ENCODE results near the gene OCA2.
"Not testable (repeated sequence)": the region's sequence is repeated elsewhere in the genome, so short reads cannot be mapped to it uniquely, and the experiment has no call there.

Gene OCA2

DNA sequence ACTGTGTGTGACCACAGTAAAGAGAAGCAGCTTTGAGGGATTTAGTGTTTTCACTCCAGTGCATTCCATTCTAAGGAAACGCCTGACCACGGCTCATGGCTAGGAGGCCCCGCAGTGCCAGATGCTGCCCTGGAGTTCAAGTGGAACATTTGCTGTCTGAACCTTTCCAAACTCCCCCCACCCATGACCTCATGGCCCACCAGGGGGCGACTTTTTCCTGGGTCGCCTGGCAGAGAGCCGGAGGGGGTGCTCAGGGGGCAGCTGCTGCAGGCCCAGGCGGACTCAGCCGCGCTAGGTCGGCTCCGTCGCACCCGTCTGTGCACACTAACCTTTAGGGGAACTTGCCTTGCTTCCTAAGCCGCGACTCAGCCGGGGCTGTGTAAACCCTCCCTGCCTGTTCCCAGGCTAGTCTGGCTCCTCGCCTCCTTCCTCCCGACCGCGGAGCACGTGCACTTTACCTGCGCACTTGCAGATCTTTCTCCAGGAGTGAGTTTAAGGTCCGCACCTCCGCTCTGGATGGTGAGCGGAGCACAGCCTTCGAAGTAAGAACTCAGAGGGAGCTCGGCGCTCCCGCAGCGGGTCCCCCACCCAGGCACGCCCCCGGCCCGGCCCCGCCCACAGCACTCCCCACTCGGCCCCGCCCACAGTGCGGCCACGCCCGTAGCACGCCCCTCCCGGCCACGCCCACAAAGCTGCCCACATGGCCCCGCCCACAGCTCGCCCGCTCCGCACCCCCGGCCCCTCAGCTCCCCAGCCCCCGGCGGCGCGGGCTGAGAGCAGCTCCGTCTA, at the start of gene OCA2:
Gene OCA2, minus strand, starts transcription at position 550 of the 789 bp plus-strand sequence. CDS start 17,441 bp downstream, outside the sequence.
- DNase-seq (ENCODE audit: extremely low read depth in 1 of 2, low read depth in 1 of 2), result no peak

- DNase-seq (ENCODE audit: extremely low read depth in 1 of 2, low read depth in 1 of 2), result no peak
Observed at GRCh38 chr15:28147801-28148200, 48.7 kb upstream of the OCA2 start.

- not testable (repeated sequence) for DNase-seq (ENCODE audit: extremely low read depth in 1 of 2, low read depth in 1 of 2)
Observed at GRCh38 chr15:28145419-28145818, 46.3 kb upstream of the OCA2 start.

DNA sequence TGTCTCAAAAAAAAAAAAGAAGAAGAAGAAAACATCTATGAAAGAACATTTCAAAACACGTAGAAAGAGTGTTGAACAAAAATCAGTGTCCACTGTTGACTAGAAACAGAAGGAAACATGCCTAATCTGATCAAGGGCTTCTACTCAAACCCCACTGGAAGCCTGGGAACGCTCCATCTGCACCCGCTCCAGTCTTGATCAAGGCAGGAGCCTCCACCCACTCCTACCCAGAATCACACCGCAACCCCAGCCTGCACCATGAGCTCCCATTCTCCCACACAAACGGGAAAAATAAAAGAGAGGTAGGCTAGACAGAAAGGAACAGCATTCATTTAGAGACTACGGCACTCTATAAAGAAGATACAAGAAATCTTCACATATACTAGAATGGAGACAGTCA, 40.9 kb upstream of the OCA2 start:
- DNase-seq (ENCODE audit: extremely low read depth in 1 of 2, low read depth in 1 of 2), result no peak

DNA sequence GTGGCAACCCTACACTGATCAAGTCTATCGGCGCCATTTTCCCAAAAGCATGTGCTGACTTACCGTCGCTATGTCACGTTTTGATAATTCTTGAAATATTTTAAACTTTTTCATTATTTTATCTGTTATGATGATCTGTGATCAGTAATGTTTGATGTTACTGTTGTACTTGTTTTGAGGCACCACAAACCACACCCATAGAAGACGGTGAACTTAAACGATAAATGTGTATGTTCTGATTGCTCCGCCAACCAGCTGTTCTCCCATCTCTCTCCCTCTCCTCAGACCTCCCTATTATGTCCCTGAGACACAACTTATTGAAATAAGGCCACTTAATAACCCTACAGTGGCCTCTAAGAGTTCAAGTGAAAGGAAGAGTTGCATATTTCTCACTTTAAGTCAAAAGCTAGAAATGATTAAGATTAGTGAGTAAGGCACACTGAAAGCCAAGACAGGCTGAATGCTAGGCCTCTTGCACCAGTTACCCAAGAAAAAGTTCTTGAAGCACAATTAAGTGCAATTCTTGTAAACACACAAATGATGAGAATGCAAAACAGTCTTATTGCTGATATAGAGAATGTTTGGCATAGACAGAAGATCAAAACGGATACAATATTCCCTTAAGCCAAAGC, 38.4 kb upstream of the OCA2 start:
- DNase-seq (ENCODE audit: extremely low read depth in 1 of 2, low read depth in 1 of 2), result not testable (repeated sequence)

DNA sequence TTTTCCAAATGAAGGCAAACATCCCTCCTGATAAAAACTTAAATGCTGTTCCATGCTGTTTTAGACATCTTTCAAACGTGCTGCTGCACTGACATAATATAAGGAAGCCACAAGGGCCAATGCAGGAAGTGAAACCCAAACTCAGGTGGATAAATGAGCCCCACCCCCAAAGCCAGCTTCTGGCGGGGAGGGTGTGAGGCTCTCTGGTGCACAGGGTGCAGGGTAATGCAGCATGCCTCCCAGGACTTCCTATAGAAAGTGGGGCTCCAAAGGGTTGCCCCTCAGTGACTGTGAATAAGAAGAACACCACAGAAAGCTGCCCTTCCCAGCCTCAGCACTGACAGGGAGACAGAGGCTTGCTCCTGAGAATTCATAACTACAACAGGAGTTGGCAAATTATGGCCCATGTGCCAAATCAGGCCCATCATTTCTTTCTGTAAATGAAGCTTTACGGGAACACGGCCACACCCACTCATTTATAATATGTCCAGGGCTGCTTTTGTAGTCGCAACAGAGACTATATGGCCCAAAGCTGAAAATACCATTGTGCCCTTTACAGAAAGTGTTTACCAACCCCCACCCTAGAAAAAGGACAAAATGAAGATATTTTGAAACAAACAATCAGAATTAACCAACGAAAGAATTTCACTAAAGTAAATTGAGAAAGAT, 37.3 kb upstream of the OCA2 start:
- DNase-seq (ENCODE audit: extremely low read depth in 1 of 2, low read depth in 1 of 2), result peak in 1 of 2 donors; percentile 5

DNA sequence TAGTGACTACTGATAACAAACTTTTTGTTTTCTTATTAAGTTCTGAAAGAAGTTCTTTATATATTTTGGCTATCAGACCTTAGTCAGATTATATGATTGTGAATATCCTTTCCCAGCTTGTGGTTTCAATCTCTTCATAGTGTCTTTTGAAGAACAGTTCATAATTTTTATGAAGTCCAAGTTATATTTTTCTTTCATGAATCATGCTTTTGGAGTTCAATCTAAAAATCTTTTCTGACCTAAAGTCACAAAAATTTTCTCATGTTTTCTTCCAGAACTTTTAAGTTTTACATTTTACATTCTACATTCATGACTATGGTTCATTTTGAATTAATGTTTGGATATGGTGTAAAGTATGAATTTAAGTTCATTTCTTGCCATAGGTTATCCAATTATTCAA, 34.2 kb upstream of the OCA2 start:
- no peak for DNase-seq (ENCODE audit: extremely low read depth in 1 of 2, low read depth in 1 of 2)

DNA sequence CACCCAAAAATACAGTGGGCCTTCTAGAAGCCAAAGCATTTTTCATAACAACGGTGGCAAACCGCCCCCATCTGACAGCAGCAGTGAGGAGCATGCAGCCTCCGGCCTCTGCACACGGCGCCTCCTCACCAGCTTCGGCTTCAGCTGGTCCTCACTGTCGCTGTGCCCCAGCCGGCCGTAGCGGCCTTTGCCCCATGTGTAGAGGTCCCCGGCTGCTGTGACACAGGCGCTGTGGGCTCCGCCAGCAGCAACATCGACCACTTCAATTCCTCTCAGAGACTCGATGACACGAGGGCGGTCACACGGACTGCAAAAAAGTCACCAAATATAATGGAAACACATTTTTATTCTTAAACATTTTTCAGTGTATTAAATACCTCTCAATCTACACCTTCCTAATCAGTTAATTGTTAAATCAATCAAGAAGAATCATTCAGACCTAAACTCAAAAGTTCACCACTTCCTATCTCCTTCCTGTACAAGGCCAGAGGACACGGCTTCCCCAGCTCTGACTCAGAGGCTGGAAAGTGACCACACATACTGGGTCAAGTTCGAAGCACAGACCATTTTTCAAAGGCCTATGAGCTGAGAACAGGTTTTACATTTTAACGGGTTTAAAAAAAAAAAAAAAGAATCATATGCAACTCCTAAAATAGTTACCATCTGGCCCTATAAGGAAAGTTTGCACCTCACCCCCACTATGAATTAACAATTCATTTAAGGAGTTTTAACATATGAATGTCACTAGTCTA, 33.6 kb upstream of the OCA2 start:
- no peak for DNase-seq (ENCODE audit: extremely low read depth in 1 of 2, low read depth in 1 of 2)

DNA sequence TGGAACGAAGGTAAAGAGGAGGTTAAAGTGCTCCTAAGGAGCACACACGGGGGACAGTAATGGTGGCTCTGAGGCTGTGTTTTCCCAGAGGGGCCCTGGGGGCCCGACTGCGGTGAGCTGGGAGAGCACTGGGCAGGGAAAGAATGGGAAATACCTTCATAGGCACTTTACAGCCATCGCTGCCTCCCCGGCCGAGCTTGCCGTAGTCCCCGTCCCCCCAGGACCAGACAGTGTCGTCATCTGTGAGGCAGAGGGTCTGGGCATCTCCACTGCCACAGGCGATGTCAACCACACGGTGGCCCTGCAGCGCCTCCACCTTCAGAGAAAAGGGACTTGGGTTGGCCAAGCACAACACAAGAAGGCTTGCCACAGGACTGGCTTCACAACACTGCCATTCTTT, 32.8 kb upstream of the OCA2 start:
- no peak for DNase-seq (ENCODE audit: extremely low read depth in 1 of 2, low read depth in 1 of 2)

DNA sequence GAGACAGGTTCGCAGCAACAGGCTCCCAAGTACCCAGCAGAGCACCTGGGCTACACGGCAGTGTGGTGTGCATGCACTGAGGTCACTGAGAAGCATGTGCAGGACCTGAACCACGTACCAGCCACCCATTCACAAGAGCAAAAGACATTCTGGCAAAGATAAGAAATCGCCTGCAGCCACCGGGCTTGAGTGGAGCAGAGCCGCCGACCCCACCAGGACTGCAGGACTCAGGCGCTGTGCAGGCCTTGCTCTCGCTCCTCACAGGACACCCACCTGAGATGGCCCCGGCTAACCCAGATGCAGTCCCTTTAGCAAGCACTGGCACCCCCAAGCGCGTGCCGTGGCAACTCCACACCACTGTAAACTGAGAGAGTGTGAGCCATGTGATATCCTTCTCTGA, 32.3 kb upstream of the OCA2 start:
- DNase-seq (ENCODE audit: extremely low read depth in 1 of 2, low read depth in 1 of 2), result no peak

GRCh38 chr15:28130651-28131050, 31.5 kb upstream of the OCA2 start:
- no peak for DNase-seq (ENCODE audit: extremely low read depth in 1 of 2, low read depth in 1 of 2)

DNA sequence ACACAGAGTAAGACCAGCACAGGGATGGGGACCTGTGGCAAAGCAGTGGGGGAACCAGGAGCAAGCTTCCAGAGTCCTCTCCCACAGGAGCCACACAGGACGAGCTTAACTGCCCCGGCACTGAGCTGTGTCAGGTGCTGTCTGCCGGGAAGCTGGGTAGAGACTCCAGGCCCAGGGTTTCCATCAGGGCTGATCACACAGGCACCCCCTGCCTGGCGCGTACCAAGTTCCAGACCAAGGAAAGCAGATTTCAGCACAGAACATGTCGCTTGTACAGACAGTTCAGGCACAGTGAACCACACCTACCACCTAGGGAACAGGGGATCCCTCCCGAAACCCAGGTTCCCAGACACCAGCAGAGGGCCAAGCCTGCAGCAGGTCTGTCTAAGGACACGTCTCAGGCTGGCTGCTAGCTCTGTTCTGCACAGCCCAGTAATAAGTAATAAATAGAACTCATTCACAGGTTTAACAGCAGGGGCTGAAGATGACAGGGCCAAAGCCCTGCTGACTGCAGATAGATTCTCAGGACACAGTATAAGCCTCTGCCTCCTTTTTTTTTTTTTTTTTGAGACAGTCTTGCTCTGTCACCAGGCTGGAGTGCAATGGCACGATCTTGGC, 30.2 kb upstream of the OCA2 start:
- no peak for DNase-seq (ENCODE audit: extremely low read depth in 1 of 2, low read depth in 1 of 2)

DNA sequence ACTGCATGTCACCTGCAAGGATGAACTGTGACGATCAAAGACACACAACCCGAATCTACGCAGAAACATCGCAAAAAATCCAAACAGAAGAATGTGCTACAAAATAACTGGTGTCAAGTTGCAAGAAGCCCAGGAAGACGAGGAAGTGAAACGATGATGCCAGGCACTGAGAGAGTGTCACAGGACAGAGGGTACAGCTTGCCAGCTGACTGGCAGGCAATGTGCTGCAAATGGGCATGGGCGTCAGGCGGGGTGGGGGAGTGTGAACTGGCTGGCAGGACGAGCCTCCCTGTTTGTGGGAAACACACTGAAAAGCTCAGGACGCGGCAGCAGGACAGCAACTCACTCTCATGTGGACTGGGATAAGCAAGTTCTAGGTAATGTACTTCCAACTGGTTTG, 28.9 kb upstream of the OCA2 start:
- no peak for DNase-seq (ENCODE audit: extremely low read depth in 1 of 2, low read depth in 1 of 2)

GRCh38 chr15:28127036-28127435, 27.9 kb upstream of the OCA2 start:
- no peak for DNase-seq (ENCODE audit: extremely low read depth in 1 of 2, low read depth in 1 of 2)

DNA sequence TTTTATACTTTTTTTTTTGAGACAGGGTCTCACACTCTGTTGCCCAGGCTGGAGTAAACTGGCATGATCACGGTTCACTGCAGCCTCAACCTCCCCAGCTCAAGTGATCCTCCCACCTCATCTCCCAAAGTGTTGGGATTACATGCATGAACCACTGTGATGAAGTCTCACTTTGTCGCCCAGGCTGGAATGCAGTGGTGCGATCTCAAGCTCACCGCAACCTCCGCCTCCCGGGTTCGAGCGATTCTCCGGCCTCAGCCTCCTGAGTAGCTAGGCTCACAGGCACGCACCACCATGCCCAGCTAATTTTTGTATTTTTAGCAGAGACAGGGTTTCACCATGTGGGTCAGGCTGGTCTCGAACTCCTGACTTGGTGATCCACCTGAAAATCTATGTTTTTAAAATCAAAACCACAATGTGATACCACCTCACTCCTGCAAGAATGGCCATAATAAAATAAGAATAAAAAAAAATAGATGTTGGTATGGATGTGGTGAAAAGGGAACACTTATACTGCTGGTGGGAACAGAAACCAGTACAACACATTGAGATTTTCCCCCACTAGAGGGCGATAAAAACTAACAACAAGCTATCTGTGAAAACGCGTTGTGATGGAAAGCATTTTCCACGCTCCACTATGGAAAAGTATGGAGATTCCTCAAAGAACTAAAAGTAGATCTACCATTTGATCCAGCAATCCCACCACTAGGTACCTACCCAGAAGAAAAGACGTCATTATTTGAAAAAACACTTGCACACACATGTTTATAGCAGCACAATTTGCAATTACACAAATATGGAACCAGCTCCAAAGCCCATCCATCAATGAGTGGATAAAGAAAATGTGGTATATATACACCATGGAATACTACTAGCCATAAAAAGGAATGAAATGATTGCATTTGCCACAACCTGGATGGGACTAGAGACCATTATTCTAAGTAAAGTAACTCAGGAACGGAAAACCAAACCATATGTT, 26.8 kb upstream of the OCA2 start:
- DNase-seq (ENCODE audit: extremely low read depth in 1 of 2, low read depth in 1 of 2), result no peak

- DNase-seq (ENCODE audit: extremely low read depth in 1 of 2, low read depth in 1 of 2), result no peak
Observed at GRCh38 chr15:28124841-28125240, 25.7 kb upstream of the OCA2 start.

DNA sequence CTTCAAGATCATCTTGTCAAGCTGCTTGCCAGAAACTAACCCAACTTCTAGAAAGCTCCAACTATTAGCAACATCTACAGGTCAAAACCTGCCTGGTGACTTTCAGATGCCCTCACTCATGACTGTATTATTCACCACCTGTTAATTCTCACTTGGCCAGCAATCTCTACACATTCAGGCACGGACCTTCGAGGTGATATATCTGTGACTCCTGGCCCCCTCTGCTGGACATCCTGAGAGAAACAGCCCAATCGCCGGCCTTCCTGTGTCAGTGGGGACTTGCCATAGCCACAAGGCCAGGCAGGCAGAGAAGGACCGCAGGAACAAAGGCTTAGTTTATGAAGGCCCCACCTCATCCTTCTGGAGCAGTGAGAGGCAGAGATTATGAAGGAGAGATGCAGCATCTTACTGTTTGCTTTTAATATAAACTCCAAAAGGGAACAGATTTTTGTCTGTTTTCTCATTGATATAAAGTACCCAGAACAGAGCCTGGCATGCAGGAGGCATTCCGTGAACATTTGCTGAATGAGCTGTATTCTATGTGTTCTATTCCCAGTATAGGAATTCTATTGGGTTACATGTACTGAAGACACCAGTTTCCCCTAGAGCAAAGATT, 24.4 kb upstream of the OCA2 start:
- peak in 1 of 2 donors; percentile 37 for DNase-seq (ENCODE audit: extremely low read depth in 1 of 2, low read depth in 1 of 2)

GRCh38 chr15:28122038-28122949, 23.2 kb upstream of the OCA2 start:
- DNase-seq (ENCODE audit: extremely low read depth in 1 of 2, low read depth in 1 of 2), result no peak

Measured in stimulated activated CD8-positive, alpha-beta memory T cell treated with anti-CD3 and anti-CD28 coated beads, Interleukin-7, amount 100 ng/mL, for 48 hours (primary cell).